RWPE2 (cell line): ENCODE measurements around the gene EBLN2.

Experiments
- ATAC-seq: fragments of 200-7000 bp; cut with Tn5 transposase; 3 replicates; pipeline ENCODE4 v1.9.1; 2021; ENCODE audit warnings: low read depth
- DNase-seq: peaks from one replicate; pipeline ENCODE4 v3.0.0-alpha.2; 2020; ENCODE audit warnings: low spot score
- H3K27ac ChIP-seq: fragments of 450-650 bp; 2 replicates; pipeline ENCODE4 v1.5.1; 2017; ENCODE audit warnings: mild to moderate bottlenecking; ENCODE audit not compliant: poor library complexity, severe bottlenecking
- H3K27me3 ChIP-seq: fragments of 250-450 bp; sonication (Bioruptor Pico); 2 replicates; pipeline ENCODE4 v1.5.1; 2021; ENCODE audit warnings: mild to moderate bottlenecking, moderate library complexity; ENCODE audit not compliant: insufficient read depth, poor library complexity, severe bottlenecking
- H3K36me3 ChIP-seq: fragments of 250-450 bp; sonication (Bioruptor Pico); 2 replicates; pipeline ENCODE4 v1.5.1; 2020; ENCODE audit warnings: low read depth, mild to moderate bottlenecking, moderate library complexity
- H3K4me1 ChIP-seq: fragments of 250-450 bp; sonication (Bioruptor Pico); 2 replicates; pipeline ENCODE4 v1.5.1; 2021; ENCODE audit warnings: mild to moderate bottlenecking, moderate library complexity; ENCODE audit not compliant: insufficient read depth, poor library complexity, severe bottlenecking
- H3K4me3 ChIP-seq: fragments of 250-450 bp; sonication (Bioruptor Pico); 2 replicates; pipeline ENCODE4 v1.5.1; 2021; ENCODE audit warnings: mild to moderate bottlenecking, moderate library complexity; ENCODE audit not compliant: severe bottlenecking
- H3K9me3 ChIP-seq: fragments of 250-450 bp; sonication (Bioruptor Pico); 2 replicates; pipeline ENCODE4 v1.5.1; 2021; ENCODE audit warnings: mild to moderate bottlenecking, moderate library complexity; ENCODE audit not compliant: severe bottlenecking
- TF ChIP-seq, protein P1 (sequence below): fragments of 450-650 bp; IDR thresholded peaks from one replicate; pipeline ENCODE4 v1.5.1; 2017; ENCODE audit warnings: mild to moderate bottlenecking, moderate library complexity; ENCODE audit not compliant: poor library complexity, severe bottlenecking

Gene EBLN2

DNA sequence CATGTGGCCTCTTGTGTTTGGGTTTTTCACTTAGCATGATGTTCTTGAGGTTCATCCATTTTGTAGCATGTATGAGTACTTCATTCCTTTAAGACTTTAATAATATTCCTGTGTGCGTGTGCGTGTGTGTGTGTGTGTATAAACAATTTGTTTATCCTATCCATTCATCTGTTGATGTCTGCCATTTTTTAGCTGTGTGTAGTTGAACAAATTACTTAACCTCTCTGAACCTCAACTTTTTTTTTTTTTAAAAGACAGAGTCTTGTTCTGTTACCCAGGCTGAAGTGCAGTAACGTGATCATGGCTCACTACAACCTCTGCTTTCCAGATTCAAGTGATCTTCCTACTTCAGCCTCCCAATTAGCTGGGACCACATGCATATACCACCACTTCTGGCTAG is 47.3 kb downstream of the EBLN2 start:
- H3K27ac ChIP-seq, result no peak overlapping the region
- no peaks in the 10 kb centered on the region for H3K9me3 ChIP-seq
- no peak for ATAC-seq

DNA sequence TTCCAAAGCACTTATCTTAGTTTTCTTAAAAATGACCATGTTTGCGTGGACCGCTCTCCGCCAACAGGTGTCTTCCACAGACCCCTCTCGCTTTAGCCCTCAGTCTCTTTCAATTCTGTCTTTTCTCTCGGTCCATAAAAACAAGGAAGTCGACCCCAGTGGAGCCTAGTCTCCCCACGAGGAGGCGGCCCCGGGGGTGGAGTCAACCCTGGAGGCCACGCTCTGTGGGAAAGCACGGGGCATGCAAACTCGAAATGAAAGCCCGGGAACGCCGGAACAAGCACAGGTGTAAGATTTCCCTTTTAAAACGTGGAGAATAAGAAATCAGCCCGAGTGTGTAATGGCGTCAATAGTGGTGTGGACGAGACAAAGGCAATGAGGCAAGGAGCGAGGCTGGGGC is 49.1 kb downstream of the EBLN2 start:
- DNase-seq (no peak), ATAC-seq (no peak)
- H3K4me1 ChIP-seq, result no peaks in the 10 kb centered on the region
- H3K36me3 ChIP-seq, result no peaks in the 10 kb centered on the region
- H3K9me3 ChIP-seq, result no peaks in the 10 kb centered on the region
- no peaks in the 10 kb centered on the region for H3K27me3 ChIP-seq
- no peak overlapping the region for H3K27ac ChIP-seq
- TF ChIP-seq, protein P1, sequence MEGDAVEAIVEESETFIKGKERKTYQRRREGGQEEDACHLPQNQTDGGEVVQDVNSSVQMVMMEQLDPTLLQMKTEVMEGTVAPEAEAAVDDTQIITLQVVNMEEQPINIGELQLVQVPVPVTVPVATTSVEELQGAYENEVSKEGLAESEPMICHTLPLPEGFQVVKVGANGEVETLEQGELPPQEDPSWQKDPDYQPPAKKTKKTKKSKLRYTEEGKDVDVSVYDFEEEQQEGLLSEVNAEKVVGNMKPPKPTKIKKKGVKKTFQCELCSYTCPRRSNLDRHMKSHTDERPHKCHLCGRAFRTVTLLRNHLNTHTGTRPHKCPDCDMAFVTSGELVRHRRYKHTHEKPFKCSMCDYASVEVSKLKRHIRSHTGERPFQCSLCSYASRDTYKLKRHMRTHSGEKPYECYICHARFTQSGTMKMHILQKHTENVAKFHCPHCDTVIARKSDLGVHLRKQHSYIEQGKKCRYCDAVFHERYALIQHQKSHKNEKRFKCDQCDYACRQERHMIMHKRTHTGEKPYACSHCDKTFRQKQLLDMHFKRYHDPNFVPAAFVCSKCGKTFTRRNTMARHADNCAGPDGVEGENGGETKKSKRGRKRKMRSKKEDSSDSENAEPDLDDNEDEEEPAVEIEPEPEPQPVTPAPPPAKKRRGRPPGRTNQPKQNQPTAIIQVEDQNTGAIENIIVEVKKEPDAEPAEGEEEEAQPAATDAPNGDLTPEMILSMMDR, result no peak
- no peak overlapping the region for H3K4me3 ChIP-seq

More for the DNA sequence above, 47.3 kb downstream of the EBLN2 start:
- TF ChIP-seq, protein P1, result no peak
- DNase-seq, result no peak
- H3K4me3 ChIP-seq, result no peak overlapping the region
- H3K4me1 ChIP-seq, result no peaks in the 10 kb centered on the region
- H3K36me3 ChIP-seq, result no peaks in the 10 kb centered on the region
- H3K27me3 ChIP-seq, result no peaks in the 10 kb centered on the region
